Lung microvascular endothelial cell (primary cell): ENCODE data around the gene KIAA0513. TPM values are rescaled to one million over a fixed set of nuclear protein-coding genes. Genes with fewer than 3 reads are reported as not detected.

Source experiments
- DNase-seq, 2 donors: peaks; one replicate each; pipeline versions ENCODE4 v3.0.0 to v3.0.0-alpha.2; 2010; ENCODE audit warnings: low read depth in 2 of 2
- total RNA-seq: library from RNA; depleted of rRNA; stranded (reverse); fragments of >200 nt; gene quantifications from 2 replicates; pipeline ENCODE4 v1.2.1, GENCODE V29; 2014

KIAA0513 gene
- total RNA-seq: 14.4 and 20.8 TPM in 2 replicates

DNA sequence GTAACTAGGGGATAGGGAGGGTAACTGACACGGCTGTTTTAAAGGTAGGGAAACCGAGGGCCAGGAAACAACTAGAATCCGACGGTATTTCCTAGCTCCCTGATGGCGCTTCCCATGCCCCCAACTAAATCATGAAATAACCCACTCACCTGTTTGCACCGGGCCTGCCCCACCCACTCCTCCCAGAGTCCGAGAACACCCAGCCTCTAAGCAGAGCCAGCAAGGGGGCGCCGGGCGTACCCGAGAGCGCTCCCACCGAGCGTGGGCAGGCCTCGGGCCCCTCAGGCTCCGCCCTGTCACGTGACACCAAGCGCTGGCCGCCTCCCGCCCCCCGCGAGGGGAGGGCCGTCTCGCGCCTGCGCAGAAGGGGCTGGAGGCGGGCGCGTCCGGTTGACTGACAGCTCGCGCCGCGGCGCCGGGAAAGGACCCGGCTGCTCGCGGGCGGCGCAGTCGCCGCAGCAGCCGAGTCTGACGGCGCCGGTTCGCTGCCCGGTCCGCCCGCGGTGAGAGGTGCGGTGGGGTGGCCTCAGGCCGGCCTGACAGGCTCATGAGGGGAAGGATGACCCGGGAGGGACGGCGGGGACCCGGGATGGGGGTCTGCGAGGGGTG lies at the start of gene KIAA0513:
TSS of gene KIAA0513 (plus strand) at position 447 of the 609 bp plus-strand sequence. CDS start 39,277 bp downstream, outside the sequence.
- DNase-seq: peak; percentile 94 to 97

- DNase-seq: no peak
These were observed 48.1 kb upstream of the KIAA0513 start for GRCh38 chr16:84979516-84979915.

DNA sequence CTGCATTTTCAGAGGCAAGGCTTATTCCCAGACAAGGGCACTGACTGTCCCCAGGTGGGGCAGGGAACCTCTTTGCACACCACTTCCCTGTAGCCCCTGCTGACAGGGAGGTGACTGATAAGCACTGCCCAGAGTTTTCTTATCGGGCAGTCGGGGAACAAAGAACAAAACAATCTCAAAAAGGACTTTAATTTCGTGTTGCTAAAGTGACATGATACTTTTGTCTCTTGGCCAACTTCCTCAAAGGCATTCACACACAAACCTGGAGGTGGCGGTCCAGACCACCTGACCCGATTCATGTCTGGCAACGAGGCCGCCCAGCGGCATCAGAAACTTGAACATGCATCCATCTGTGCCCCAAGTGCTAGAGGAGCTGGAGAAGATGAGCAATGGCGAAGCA lies 45.2 kb upstream of the KIAA0513 start:
- no peak for DNase-seq

GRCh38 chr16:84985079-84986065 lies 42.2 kb upstream of the KIAA0513 start:
- DNase-seq: peak in 1 of 2 donors; percentile 22

DNA sequence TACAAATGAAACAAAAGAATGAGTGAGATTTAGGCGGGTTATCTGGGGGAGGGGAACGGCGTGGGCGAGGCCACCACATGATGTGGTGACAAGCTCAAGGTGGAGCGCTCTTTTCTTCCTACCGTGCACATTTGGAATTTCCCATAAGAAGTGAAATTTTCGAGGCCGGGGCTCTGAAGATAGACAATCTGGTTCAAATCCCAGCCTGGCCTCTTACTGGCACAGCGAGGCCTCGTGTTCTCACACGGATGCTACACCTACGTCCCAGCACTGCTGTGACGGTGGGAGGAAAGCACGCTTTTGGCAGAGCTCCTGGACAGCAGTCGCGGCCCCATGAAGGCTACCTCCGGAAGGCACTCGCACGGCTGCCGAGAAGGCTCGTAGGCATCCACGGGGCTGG lies 41.5 kb upstream of the KIAA0513 start:
- DNase-seq: no peak

DNA sequence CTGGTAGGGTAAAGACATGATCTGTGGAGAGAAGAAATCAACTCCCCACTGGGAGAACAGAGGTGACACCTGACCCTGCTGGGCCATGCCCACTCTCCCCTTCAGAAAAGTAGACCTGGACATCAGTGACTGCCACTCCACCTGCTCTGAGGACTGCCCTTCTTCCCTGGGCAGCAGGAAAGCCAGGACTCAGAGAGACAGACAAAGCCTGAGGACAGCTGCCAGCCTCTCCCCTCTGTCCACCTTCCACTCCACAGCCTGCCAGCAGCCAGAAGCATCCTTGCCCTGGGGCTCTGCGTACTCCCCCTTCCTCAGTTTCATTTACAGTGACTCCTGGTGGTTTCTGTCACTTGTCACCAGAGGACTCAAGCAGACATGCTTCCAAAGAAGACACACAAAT lies 40.7 kb upstream of the KIAA0513 start:
- no peak for DNase-seq

GRCh38 chr16:84988328-84989080 lies 39.1 kb upstream of the KIAA0513 start:
- DNase-seq: no peak

- DNase-seq: no peak
These were observed 37.6 kb upstream of the KIAA0513 start for GRCh38 chr16:84989749-84990620.

DNA sequence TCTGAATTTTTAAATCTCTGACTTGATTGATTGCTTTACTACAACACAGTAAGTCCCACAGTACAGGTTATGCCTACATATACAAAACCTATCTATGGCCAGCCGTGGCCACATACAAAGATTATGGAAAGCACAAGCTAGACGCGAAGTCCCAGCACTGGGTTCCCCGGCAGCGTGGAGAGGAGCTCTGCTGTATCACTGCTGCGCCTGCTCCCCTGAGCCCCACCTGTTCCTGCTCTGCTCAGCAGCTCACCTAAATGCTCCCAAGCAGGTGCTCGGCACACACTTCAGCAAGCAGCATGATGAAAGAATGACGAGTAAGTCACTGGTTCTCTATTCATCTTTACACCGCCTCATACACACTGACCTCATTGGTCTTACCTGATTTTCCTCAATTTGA lies 36.8 kb upstream of the KIAA0513 start:
- no peak for DNase-seq

DNA sequence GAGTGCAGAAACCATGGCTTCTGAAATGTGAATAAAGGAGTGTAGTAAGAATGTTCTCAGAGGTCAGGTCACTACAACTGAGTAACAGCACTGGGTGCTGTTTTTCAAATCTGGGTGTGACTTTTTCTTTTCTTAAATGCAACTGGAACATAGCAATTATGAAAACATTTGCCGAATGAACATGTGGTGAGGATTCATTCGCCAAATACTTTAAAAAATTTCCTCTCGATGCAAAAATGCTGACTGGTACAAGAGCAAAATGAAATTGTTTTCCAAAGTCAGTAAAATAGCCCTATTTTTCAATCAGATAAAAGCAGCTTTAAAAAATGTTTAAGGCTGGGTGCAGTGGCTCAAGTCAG lies 34.9 kb upstream of the KIAA0513 start:
- no peak for DNase-seq

- no peak for DNase-seq
These were observed 33.7 kb upstream of the KIAA0513 start for GRCh38 chr16:84993926-84994325.

DNA sequence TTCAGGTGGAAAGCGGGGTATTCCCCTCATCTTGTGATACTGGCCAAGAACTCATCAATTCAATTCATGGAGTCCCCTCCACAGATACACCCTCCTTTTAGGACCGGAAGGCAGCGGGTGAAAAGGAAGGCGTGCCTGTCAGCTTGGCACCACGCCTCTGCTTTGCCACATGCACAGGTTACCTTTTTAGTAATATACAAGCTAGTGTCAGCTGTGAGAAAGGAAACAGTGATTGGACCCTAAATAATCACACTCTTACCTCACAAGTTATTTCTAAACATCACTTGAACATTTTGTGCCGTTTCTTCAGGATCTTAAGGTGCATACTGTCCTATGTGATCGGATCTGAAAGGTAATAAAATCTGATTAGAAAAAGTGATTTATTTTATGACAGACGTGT lies 31.9 kb upstream of the KIAA0513 start:
- DNase-seq: no peak

DNA sequence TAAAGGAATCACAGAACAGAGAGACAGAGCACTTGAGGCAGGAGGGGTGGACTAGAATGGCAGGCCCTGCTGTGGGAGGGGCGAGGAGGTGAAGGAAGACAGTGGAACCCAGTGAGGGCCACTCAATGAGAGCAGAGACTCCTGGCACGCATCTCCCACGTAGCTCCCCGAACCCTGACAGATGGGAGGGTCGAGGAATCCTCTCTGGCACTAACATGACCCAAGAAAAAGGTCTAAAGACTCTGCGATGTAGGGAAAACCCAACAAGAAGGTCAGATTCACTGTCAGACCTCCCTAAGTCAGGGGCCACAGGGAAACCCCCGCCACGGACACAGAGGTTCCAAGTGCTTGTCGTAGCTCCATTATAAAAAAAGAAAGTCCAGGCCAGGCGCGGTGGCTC lies 31.2 kb upstream of the KIAA0513 start:
- no peak for DNase-seq

- peak; percentile 52 to 71 for DNase-seq
These were observed 28.4 kb upstream of the KIAA0513 start for GRCh38 chr16:84999200-84999599.

DNA sequence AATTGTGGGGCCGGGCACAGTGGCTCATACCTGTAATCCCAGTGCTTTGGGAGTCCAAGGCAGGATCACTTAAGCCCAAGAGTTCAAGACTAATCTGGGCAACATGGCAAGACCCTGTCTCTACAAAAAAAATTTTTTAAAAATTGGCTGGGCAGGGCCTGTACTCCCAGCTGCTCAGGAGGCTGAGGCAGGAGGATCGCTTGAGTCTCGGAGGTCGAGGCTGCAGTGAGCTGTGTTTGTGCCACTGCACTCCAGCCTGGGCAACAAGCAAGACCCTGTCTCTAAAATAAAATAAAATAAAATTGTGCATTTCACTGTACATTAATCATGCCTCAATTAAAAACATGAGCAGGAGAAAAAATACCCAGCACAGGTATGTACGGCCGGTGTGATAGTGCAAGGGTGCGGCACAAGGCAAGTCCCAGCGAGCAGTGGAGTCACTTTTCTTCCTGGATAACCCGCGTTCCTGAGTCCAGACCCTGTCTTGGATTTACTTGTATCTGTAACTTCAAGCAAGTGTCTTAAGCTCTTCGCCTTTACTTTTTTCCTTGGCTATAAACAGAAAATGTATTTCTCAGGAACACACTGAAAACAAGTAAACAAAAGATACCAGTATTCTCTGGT lies 27.6 kb upstream of the KIAA0513 start:
- no peak for DNase-seq

- no peak for DNase-seq
These were observed 25.5 kb upstream of the KIAA0513 start for GRCh38 chr16:85002099-85002541.

DNA sequence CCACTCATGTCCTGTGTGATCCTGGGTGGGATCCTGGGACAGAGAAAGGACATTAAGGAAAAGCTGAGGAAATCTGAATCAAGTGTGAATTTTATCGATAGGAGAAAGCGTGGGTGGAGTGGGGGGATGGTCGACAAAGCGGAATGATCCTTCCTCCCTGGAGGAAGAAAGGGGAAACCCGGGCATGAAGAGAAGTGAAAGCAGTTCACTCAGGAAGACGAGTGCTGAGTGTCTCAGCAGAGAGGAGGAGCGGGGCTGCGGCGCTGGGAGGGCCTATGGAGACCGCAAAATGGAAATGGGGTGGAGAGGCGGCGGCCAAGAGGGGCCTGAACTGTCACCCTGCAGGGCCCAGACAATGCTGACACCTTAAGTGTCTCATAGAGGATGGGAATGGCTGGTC lies 25.0 kb upstream of the KIAA0513 start:
- no peak for DNase-seq

- no peak for DNase-seq
These were observed 24.5 kb upstream of the KIAA0513 start for GRCh38 chr16:85003076-85003475.

DNA sequence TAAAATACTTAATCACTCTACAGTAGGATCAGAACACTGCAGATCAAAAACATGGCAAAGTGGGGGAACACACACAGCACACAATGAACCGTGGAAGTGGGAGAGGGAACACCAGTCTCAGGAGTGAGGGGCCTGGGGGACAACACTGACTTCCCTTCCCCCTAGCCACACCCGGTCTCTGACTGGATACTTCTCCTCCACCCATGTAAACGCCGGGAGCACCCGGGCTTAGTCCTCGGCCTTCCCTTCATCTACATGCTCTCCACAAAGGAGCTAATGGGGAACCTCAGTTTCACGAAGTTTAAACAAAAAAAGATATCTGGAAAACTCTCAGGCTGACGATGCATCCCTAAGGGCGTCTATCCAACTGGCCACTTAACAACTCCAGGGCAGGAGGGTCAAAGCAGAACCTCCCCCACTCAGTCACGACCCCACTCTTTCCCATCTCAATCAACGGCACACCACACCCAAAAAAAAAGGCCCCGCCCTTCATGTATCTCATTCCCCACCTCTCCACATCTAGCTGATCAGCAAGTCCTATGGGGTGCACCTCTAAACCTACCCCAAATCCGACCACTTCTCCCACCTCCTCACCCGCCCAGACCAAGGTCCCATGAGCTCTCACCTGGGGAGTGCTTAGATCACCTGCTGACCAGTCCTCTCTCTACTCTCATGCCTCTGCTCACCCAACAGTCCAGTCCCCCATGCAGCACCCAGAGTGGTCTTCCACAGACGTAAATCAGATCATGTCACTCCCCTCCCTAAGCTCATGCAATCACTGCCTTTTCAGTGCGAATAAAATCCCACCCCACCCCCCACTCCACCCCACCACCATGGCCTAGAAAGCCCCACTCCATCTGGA lies 23.6 kb upstream of the KIAA0513 start:
- DNase-seq: no peak
